NB4 (cell line): ENCODE data around the gene FNDC11.

Experiments used
- MAX ChIP-seq: IDR thresholded peaks from 2 replicates; pipeline ENCODE4 v1.6.1; 2011; ENCODE audit warnings: low read depth, low read length
- TF ChIP-seq, protein P1 (sequence below): IDR thresholded peaks from one replicate; pipeline ENCODE4 v1.5.1; 2012; ENCODE audit warnings: low read depth, low read length

DNA sequence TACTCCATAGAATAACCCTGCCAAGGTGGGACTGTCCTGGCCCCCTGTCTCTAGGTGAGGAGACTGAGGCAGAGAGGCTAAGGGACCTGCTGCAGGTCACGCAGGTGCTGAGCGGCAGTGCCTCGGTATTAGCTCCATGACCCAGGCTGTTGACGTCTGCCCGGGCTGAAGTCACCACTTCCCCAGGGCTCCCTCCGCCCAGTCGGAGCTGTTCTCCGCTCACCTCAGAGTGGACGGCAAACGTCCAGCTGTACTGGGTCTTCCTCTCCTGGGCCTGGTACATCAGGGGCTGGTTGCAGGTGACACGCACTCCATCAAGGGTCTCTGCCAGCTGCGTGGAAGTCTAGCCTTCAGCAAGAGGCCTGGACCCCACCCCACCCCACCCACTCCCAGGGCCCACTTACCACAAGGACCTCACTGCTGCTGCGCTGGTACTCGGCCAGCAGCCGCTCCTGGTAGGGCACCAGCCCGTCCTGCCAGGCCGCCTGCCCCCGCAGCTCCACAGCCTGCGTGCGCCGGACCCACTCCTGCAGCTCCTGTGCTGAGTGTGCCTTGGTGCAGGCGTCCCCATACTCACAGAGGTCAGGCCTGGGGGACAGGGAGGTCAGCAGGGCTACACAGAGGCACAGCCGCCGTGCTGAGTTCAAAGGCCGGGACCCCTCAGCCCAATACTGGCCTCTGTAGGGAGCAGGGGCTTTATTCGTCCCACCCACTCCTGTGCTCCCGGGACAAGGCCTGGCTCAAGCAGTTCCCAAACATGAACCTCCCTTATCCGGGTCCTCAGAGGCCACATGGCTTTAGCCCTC lies 16.5 kb downstream of the FNDC11 start:
- TF ChIP-seq, protein P1, sequence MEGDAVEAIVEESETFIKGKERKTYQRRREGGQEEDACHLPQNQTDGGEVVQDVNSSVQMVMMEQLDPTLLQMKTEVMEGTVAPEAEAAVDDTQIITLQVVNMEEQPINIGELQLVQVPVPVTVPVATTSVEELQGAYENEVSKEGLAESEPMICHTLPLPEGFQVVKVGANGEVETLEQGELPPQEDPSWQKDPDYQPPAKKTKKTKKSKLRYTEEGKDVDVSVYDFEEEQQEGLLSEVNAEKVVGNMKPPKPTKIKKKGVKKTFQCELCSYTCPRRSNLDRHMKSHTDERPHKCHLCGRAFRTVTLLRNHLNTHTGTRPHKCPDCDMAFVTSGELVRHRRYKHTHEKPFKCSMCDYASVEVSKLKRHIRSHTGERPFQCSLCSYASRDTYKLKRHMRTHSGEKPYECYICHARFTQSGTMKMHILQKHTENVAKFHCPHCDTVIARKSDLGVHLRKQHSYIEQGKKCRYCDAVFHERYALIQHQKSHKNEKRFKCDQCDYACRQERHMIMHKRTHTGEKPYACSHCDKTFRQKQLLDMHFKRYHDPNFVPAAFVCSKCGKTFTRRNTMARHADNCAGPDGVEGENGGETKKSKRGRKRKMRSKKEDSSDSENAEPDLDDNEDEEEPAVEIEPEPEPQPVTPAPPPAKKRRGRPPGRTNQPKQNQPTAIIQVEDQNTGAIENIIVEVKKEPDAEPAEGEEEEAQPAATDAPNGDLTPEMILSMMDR = no peak
- no peak for TF ChIP-seq MAX
